HepG2 (cell line): ENCODE results near the gene SLC19A1. TPM values are rescaled to one million over a fixed set of nuclear protein-coding genes. Genes with fewer than 3 reads are reported as not detected.

ENCODE experiments used
- ELF1 ChIP-seq: sonication (generic); formaldehyde crosslinking; IDR thresholded peaks from 2 replicates; pipeline ENCODE4 v1.4.0; 2020; ENCODE audit warnings: missing genetic modification reagents
- FOXJ3 ChIP-seq: sonication (generic); formaldehyde crosslinking; IDR thresholded peaks from 2 replicates; pipeline ENCODE4 v1.4.0; 2020; ENCODE audit warnings: missing genetic modification reagents, mild to moderate bottlenecking, borderline replicate concordance
- HIVEP1 ChIP-seq: sonication (generic); formaldehyde crosslinking; IDR thresholded peaks from 2 replicates; pipeline ENCODE4 v1.4.0; 2020; ENCODE audit warnings: mild to moderate bottlenecking, missing genetic modification reagents
- HMGA1 ChIP-seq: sonication (generic); formaldehyde crosslinking; conservative IDR thresholded peaks from 2 replicates; pipeline ENCODE4 v1.4.0; 2020; ENCODE audit warnings: missing genetic modification reagents
- PAX8 ChIP-seq: sonication (generic); formaldehyde crosslinking; IDR thresholded peaks from 2 replicates; pipeline ENCODE4 v1.8.0; 2022; ENCODE audit warnings: mild to moderate bottlenecking, missing genetic modification reagents, borderline replicate concordance
- SRSF9 ChIP-seq: fragments of 200-400 bp; formaldehyde crosslinking; IDR thresholded peaks from 2 replicates; pipeline ENCODE4 v1.6.1; 2018; ENCODE audit warnings: borderline replicate concordance, mild to moderate bottlenecking, low read depth, low read length; ENCODE audit not compliant: insufficient read depth, poor library complexity, severe bottlenecking
- ZNF296 ChIP-seq: sonication (generic); formaldehyde crosslinking; conservative IDR thresholded peaks from 2 replicates; pipeline ENCODE4 v1.5.0; 2020; ENCODE audit warnings: mild to moderate bottlenecking, missing genetic modification reagents
- ZNF878 ChIP-seq: sonication (generic); formaldehyde crosslinking; IDR thresholded peaks from 2 replicates; pipeline ENCODE4 v1.8.1; 2023; ENCODE audit warnings: mild to moderate bottlenecking, missing genetic modification reagents, moderate library complexity
- polyA plus RNA-seq, 8 experiments: library from polyadenylated mRNA; depleted of rRNA in 3 of 8; stranded (reverse) in 7 of 8; unstranded in 1 of 8; fragments of >200 nt; fragmentation: Illumina TruSeq in 4 of 8; extraction: Trizol in 4 of 8; gene quantifications; 2 replicates each; pipeline versions ENCODE4 v1.2.1 to v1.2.3, GENCODE V29; 2011 to 2016; ENCODE audit warnings: low read depth in 4 of 8, missing spikeins in 1 of 8, mixed read lengths in 1 of 8; ENCODE audit not compliant: insufficient read depth in 1 of 8
- total RNA-seq, 5 experiments: library from RNA; depleted of rRNA; stranded (reverse); fragments of >200 nt; fragmentation: Illumina TruSeq; extraction: Trizol; gene quantifications; 2 replicates each; pipeline ENCODE4 v1.2.3, GENCODE V29; 2016; ENCODE audit warnings: low read depth in 1 of 5
- TF ChIP-seq, protein P1 (sequence below): sonication (generic); formaldehyde crosslinking; IDR thresholded peaks from 2 replicates; pipeline ENCODE4 v1.5.0; 2020; ENCODE audit warnings: mild to moderate bottlenecking, missing genetic modification reagents
- TF ChIP-seq, protein P2 (sequence below): IDR thresholded peaks from 2 replicates; pipeline ENCODE4 v1.6.1; 2016
- TF ChIP-seq, protein P3 (sequence below): sonication (generic); formaldehyde crosslinking; IDR thresholded peaks from 2 replicates; pipeline ENCODE4 v1.4.0; 2020; ENCODE audit warnings: mild to moderate bottlenecking, missing genetic modification reagents
- TF ChIP-seq, protein P4 (sequence below): sonication (generic); formaldehyde crosslinking; IDR thresholded peaks from 2 replicates; pipeline ENCODE4 v1.5.0; 2020; ENCODE audit warnings: missing genetic modification reagents
- TF ChIP-seq, protein P5 (sequence below): sonication (generic); formaldehyde crosslinking; IDR thresholded peaks from 2 replicates; pipeline ENCODE4 v1.4.0; 2020; ENCODE audit warnings: missing genetic modification reagents, borderline replicate concordance
- TF ChIP-seq, protein P6 (sequence below): sonication (generic); formaldehyde crosslinking; IDR thresholded peaks from 2 replicates; pipeline ENCODE4 v1.8.1; 2023; ENCODE audit warnings: mild to moderate bottlenecking, moderate library complexity, missing genetic modification reagents
- TF ChIP-seq, protein P7 (sequence below): sonication (generic); formaldehyde crosslinking; IDR thresholded peaks from 2 replicates; pipeline ENCODE4 v1.4.0; 2020; ENCODE audit warnings: mild to moderate bottlenecking, missing genetic modification reagents

The SLC19A1 gene
- total and polyA plus RNA-seq, 2 of the 13 experiments (the other 11 are each of a cell fraction or from before 2014, with no cell fraction given) = 21.8 to 23.0 TPM

DNA sequence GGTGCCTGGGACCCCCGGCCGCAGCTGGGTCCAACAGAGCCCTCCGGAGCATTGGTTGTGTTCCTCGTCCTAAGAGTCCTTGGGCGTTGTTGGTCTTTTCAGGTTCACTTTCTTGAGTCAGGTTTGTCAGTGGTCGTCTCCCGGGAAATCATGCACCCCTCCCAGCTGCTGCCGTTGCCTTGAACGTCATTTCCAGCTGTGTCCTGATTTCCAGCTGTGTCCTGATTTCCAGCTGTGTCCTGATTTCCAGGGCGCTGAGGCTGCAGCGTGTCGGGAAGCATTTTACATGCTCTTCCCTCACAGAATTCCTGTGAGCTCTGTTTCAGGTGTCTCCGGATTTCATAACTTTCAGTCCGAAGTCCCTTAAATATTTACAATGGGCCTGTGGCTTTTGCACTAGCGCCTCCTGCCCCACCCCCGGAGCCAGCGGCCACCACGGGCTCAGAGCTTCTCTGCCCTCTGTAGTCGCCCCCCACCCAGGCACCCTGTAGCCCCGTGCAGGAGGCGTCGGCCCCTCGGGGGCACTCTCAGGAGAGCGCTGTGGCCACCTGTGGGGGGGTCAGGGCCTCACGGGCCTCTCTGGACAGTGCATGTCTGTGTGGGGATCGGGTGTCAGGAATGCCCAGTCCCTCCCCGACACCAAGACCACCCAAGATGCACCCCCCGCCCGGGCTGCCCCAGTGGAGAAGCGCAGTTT is 70.6 kb downstream of the SLC19A1 start (continued):
- TF ChIP-seq, protein P1, sequence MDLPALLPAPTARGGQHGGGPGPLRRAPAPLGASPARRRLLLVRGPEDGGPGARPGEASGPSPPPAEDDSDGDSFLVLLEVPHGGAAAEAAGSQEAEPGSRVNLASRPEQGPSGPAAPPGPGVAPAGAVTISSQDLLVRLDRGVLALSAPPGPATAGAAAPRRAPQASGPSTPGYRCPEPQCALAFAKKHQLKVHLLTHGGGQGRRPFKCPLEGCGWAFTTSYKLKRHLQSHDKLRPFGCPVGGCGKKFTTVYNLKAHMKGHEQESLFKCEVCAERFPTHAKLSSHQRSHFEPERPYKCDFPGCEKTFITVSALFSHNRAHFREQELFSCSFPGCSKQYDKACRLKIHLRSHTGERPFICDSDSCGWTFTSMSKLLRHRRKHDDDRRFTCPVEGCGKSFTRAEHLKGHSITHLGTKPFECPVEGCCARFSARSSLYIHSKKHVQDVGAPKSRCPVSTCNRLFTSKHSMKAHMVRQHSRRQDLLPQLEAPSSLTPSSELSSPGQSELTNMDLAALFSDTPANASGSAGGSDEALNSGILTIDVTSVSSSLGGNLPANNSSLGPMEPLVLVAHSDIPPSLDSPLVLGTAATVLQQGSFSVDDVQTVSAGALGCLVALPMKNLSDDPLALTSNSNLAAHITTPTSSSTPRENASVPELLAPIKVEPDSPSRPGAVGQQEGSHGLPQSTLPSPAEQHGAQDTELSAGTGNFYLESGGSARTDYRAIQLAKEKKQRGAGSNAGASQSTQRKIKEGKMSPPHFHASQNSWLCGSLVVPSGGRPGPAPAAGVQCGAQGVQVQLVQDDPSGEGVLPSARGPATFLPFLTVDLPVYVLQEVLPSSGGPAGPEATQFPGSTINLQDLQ = no peak
- TF ChIP-seq HIVEP1 (CRISPR knock-in tag) (peak; percentile 70), HMGA1 (CRISPR knock-in tag) (no peak), ZNF878 (CRISPR knock-in tag) (no peak), ZNF296 (CRISPR knock-in tag) (peak; percentile 90), FOXJ3 (CRISPR knock-in tag) (peak; percentile 90; the same call in 1 of the 2 replicates), ELF1 (CRISPR knock-in tag) (peak; percentile 38; the same call in 1 of the 2 replicates), PAX8 (CRISPR knock-in tag) (no peak), SRSF9 (no peak)
- TF ChIP-seq, protein P2, sequence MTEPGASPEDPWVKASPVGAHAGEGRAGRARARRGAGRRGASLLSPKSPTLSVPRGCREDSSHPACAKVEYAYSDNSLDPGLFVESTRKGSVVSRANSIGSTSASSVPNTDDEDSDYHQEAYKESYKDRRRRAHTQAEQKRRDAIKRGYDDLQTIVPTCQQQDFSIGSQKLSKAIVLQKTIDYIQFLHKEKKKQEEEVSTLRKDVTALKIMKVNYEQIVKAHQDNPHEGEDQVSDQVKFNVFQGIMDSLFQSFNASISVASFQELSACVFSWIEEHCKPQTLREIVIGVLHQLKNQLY (CRISPR knock-in tag) = peak; percentile 87
- TF ChIP-seq, protein P3, sequence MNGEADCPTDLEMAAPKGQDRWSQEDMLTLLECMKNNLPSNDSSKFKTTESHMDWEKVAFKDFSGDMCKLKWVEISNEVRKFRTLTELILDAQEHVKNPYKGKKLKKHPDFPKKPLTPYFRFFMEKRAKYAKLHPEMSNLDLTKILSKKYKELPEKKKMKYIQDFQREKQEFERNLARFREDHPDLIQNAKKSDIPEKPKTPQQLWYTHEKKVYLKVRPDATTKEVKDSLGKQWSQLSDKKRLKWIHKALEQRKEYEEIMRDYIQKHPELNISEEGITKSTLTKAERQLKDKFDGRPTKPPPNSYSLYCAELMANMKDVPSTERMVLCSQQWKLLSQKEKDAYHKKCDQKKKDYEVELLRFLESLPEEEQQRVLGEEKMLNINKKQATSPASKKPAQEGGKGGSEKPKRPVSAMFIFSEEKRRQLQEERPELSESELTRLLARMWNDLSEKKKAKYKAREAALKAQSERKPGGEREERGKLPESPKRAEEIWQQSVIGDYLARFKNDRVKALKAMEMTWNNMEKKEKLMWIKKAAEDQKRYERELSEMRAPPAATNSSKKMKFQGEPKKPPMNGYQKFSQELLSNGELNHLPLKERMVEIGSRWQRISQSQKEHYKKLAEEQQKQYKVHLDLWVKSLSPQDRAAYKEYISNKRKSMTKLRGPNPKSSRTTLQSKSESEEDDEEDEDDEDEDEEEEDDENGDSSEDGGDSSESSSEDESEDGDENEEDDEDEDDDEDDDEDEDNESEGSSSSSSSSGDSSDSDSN = peak; percentile 76
- TF ChIP-seq, protein P4, sequence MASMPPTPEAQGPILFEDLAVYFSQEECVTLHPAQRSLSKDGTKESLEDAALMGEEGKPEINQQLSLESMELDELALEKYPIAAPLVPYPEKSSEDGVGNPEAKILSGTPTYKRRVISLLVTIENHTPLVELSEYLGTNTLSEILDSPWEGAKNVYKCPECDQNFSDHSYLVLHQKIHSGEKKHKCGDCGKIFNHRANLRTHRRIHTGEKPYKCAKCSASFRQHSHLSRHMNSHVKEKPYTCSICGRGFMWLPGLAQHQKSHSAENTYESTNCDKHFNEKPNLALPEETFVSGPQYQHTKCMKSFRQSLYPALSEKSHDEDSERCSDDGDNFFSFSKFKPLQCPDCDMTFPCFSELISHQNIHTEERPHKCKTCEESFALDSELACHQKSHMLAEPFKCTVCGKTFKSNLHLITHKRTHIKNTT (CRISPR knock-in tag) = no peak
- TF ChIP-seq, protein P5, sequence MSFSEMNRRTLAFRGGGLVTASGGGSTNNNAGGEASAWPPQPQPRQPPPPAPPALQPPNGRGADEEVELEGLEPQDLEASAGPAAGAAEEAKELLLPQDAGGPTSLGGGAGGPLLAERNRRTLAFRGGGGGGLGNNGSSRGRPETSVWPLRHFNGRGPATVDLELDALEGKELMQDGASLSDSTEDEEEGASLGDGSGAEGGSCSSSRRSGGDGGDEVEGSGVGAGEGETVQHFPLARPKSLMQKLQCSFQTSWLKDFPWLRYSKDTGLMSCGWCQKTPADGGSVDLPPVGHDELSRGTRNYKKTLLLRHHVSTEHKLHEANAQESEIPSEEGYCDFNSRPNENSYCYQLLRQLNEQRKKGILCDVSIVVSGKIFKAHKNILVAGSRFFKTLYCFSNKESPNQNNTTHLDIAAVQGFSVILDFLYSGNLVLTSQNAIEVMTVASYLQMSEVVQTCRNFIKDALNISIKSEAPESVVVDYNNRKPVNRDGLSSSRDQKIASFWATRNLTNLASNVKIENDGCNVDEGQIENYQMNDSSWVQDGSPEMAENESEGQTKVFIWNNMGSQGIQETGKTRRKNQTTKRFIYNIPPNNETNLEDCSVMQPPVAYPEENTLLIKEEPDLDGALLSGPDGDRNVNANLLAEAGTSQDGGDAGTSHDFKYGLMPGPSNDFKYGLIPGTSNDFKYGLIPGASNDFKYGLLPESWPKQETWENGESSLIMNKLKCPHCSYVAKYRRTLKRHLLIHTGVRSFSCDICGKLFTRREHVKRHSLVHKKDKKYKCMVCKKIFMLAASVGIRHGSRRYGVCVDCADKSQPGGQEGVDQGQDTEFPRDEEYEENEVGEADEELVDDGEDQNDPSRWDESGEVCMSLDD (CRISPR knock-in tag) = no peak
- TF ChIP-seq, protein P6, sequence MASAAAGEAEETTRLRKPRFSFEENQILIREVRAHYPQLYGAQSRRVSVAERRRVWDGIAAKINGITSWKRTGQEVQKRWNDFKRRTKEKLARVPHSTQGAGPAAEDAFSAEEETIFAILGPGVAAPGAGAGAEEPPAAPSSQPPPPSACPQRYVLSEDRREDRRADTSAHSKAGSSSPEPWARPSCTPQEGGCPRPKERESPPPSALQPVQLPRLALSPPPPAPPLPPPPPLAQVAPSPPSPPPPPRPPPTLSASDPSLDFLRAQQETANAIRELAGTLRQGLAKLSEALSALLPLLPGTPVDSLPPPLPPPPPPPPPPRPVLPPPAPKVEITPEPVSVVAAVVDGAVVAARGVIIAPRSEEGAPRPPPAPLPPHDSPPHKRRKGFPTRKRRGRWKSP (CRISPR knock-in tag) = no peak
- TF ChIP-seq, protein P7, sequence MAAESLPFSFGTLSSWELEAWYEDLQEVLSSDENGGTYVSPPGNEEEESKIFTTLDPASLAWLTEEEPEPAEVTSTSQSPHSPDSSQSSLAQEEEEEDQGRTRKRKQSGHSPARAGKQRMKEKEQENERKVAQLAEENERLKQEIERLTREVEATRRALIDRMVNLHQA (CRISPR knock-in tag) = no peak
